ENCODE results near the gene PVALB.

GRCh38 chr22:36771356-36772063, 45.3 kb downstream of the PVALB start:
- no peak for TF ChIP-seq CTCF (IDR thresholded peaks at IDR 0.05)
- TF ChIP-seq POLR2A (IDR thresholded peaks at IDR 0.05; ENCODE audit: low read depth): no peak
- no peak for TF ChIP-seq POLR2AphosphoS5 (IDR thresholded peaks at IDR 0.05)
- no peak for TF ChIP-seq EP300 (IDR thresholded peaks at IDR 0.05)
